C4-2B (cell line): ENCODE results near the gene MFSD2B.

Source experiments
- ZFX ChIP-seq: fragments of 450-650 bp; IDR thresholded peaks from 2 replicates; pipeline ENCODE4 v1.6.1; 2017
- TF ChIP-seq, protein P1 (sequence below): fragments of 450-650 bp; conservative IDR thresholded peaks from 2 replicates; pipeline ENCODE4 v1.5.1; 2017; ENCODE audit warnings: mild to moderate bottlenecking

DNA sequence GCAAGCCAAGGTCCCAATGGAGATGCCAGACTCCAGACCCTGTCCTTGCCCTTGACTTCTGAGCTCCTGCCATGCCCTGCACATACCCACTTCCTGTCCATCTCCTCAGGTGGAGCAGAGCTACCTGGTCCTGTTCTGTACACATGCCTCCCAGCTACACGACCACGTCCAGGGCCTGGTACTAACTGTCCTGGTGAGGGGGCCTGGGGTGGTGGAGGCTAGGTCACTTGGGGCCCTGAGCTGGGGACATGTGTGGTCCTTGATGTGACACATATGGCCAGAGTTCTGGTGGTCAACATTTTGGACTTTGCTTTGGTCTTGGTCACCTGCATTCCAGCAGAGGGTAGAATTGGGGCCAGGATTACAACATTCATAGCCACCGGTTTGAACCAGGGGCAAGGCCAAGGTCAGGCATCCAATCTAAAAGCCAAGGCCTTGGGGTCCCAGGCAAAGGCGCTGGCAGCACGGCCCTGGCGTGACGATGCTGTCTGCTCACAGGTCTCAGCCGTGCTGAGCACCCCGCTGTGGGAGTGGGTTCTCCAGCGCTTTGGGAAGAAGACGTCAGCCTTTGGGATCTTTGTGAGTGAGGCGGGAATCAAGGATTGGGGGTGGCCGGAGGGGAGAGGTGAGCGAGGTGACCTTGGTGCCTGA, 12.6 kb downstream of the MFSD2B start:
- TF ChIP-seq, protein P1, sequence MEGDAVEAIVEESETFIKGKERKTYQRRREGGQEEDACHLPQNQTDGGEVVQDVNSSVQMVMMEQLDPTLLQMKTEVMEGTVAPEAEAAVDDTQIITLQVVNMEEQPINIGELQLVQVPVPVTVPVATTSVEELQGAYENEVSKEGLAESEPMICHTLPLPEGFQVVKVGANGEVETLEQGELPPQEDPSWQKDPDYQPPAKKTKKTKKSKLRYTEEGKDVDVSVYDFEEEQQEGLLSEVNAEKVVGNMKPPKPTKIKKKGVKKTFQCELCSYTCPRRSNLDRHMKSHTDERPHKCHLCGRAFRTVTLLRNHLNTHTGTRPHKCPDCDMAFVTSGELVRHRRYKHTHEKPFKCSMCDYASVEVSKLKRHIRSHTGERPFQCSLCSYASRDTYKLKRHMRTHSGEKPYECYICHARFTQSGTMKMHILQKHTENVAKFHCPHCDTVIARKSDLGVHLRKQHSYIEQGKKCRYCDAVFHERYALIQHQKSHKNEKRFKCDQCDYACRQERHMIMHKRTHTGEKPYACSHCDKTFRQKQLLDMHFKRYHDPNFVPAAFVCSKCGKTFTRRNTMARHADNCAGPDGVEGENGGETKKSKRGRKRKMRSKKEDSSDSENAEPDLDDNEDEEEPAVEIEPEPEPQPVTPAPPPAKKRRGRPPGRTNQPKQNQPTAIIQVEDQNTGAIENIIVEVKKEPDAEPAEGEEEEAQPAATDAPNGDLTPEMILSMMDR: no peak
- TF ChIP-seq ZFX: no peak
